Measurements from ENCODE around the gene WDR5.
"Not testable (repeated sequence)": the region's sequence is repeated elsewhere in the genome, so short reads cannot be mapped to it uniquely, and the experiment has no call there.

The WDR5 gene

GRCh38 chr9:134135343-134136117 is at the start of gene WDR5:
Gene WDR5, plus strand, starts transcription at chr9:134136082. Its CDS starts 3,796 bp downstream, at chr9:134139878.
- DNase-seq, result peak; percentile 88

- DNase-seq, result no peak
Measured at GRCh38 chr9:134088063-134088725, 47.7 kb upstream of the WDR5 start.

- DNase-seq, result no peak
Measured at GRCh38 chr9:134089972-134090371, 45.9 kb upstream of the WDR5 start.

GRCh38 chr9:134099123-134099761 is 36.6 kb upstream of the WDR5 start:
- DNase-seq, result no peak

GRCh38 chr9:134100040-134100439 is 35.8 kb upstream of the WDR5 start:
- DNase-seq, result no peak

- DNase-seq, result not testable (repeated sequence)
Measured at GRCh38 chr9:134101133-134101532, 34.7 kb upstream of the WDR5 start.

GRCh38 chr9:134101623-134102149 is 34.2 kb upstream of the WDR5 start:
- DNase-seq, result no peak

GRCh38 chr9:134103391-134103998 is 32.4 kb upstream of the WDR5 start:
- no peak for DNase-seq

- DNase-seq, result no peak
Measured at GRCh38 chr9:134111064-134111463, 24.8 kb upstream of the WDR5 start.

GRCh38 chr9:134112561-134112960 is 23.3 kb upstream of the WDR5 start:
- DNase-seq, result no peak

GRCh38 chr9:134118972-134119371 is 16.9 kb upstream of the WDR5 start:
- not testable (repeated sequence) for DNase-seq

- DNase-seq, result no peak
Measured at GRCh38 chr9:134123764-134124128, 12.1 kb upstream of the WDR5 start.

GRCh38 chr9:134125413-134126095 is 10.3 kb upstream of the WDR5 start:
- DNase-seq, result no peak

- DNase-seq, result no peak
Measured at GRCh38 chr9:134126373-134126772, 9.5 kb upstream of the WDR5 start.

- no peak for DNase-seq
Measured at GRCh38 chr9:134127065-134127580, 8.8 kb upstream of the WDR5 start.

- DNase-seq, result no peak
Measured at GRCh38 chr9:134127616-134128015, 8.3 kb upstream of the WDR5 start.

- DNase-seq, result no peak
Measured at GRCh38 chr9:134128727-134129679, 6.9 kb upstream of the WDR5 start.

- no peak for DNase-seq
Measured at GRCh38 chr9:134130503-134131375, 5.1 kb upstream of the WDR5 start.

GRCh38 chr9:134131471-134132207 is 4.2 kb upstream of the WDR5 start:
- no peak for DNase-seq
